ENCODE measurements around the gene ARSB.

GRCh38 chr5:79001471-79001870, 16.4 kb upstream of the ARSB start:
- TF ChIP-seq CTCF (IDR thresholded peaks at IDR 0.05) (no peak), EP300 (IDR thresholded peaks at IDR 0.05) (no peak)
